GM12891 (cell line): ENCODE results near the gene MYL5.

Experiments
- DNase-seq: peaks from one replicate; pipeline ENCODE4 v3.0.0; 2011; ENCODE audit warnings: low spot score; ENCODE audit not compliant: insufficient read length
- FAIRE-seq: peaks from 2 replicates; lab custom pipeline; 2011; peaks lifted over from hg19 to GRCh38; lab: Jason Lieb, UNC
- PAX5 ChIP-seq: IDR thresholded peaks from 2 replicates; pipeline ENCODE4 v1.6.1; 2011; ENCODE audit warnings: low read length, moderate library complexity, mild to moderate bottlenecking; ENCODE audit not compliant: insufficient read depth, severe bottlenecking
- POLR2A ChIP-seq: IDR thresholded peaks from 2 replicates; pipeline ENCODE4 v1.6.1; 2011; ENCODE audit warnings: low read depth, low read length, control low read depth
- POLR2AphosphoS5 ChIP-seq: IDR thresholded peaks from 2 replicates; pipeline ENCODE4 v1.6.1; 2011; ENCODE audit warnings: low read depth, low read length, control low read depth
- POU2F2 ChIP-seq: IDR thresholded peaks from 2 replicates; pipeline ENCODE4 v1.6.1; 2011; ENCODE audit warnings: low read depth, mild to moderate bottlenecking, control low read depth, low read length, moderate library complexity
- SPI1 ChIP-seq: IDR thresholded peaks from 2 replicates; pipeline ENCODE4 v1.6.1; 2011; ENCODE audit warnings: low read depth, low read length, control low read depth
- TAF1 ChIP-seq: IDR thresholded peaks from 2 replicates; pipeline ENCODE4 v1.6.1; 2011; ENCODE audit warnings: low read depth, low read length, control low read depth

The MYL5 gene

GRCh38 chr4:650461-650860 lies 23.9 kb upstream of the MYL5 start:
- TF ChIP-seq POLR2AphosphoS5: no peak
- no peak for TF ChIP-seq PAX5
- TF ChIP-seq POU2F2: no peak
- TF ChIP-seq POLR2A: no peak
- TF ChIP-seq TAF1: no peak
- no peak for FAIRE-seq
- no peak for DNase-seq

- DNase-seq (no peak), FAIRE-seq (no peak)
- TF ChIP-seq TAF1: no peak
- TF ChIP-seq PAX5: no peak
- TF ChIP-seq SPI1: no peak
- TF ChIP-seq POU2F2: no peak
- TF ChIP-seq POLR2AphosphoS5: no peak
- no peak for TF ChIP-seq POLR2A
Measured at GRCh38 chr4:650951-651883, 23.1 kb upstream of the MYL5 start.

- FAIRE-seq: no peak
- TF ChIP-seq SPI1 (no peak), POLR2AphosphoS5 (no peak), PAX5 (no peak), POLR2A (no peak), TAF1 (no peak)
- no peak for DNase-seq
Measured at GRCh38 chr4:651884-652642, 22.3 kb upstream of the MYL5 start.

- FAIRE-seq: no peak
- TF ChIP-seq TAF1 (no peak), SPI1 (no peak), POLR2AphosphoS5 (no peak), PAX5 (no peak), POU2F2 (no peak), POLR2A (no peak)
- DNase-seq: no peak
Measured at GRCh38 chr4:653080-653821, 21.1 kb upstream of the MYL5 start.

GRCh38 chr4:653831-654502 lies 20.4 kb upstream of the MYL5 start:
- no peak for TF ChIP-seq POLR2AphosphoS5
- TF ChIP-seq POLR2A: no peak
- no peak for TF ChIP-seq TAF1
- TF ChIP-seq POU2F2: no peak
- TF ChIP-seq SPI1: no peak
- TF ChIP-seq PAX5: no peak
- FAIRE-seq: no peak
- DNase-seq: no peak

- no peak for TF ChIP-seq TAF1
- TF ChIP-seq POLR2A: no peak
- TF ChIP-seq POLR2AphosphoS5: no peak
- no peak for TF ChIP-seq POU2F2
- TF ChIP-seq SPI1: no peak
- TF ChIP-seq PAX5: no peak
- FAIRE-seq (no peak), DNase-seq (no peak)
Measured at GRCh38 chr4:654503-654845, 19.9 kb upstream of the MYL5 start.

- no peak for FAIRE-seq
- TF ChIP-seq SPI1: no peak
- no peak for TF ChIP-seq PAX5
- no peak for TF ChIP-seq POLR2A
- no peak for TF ChIP-seq POLR2AphosphoS5
- TF ChIP-seq POU2F2: no peak
- TF ChIP-seq TAF1: no peak
- DNase-seq: no peak
Measured at GRCh38 chr4:654871-655463, 19.4 kb upstream of the MYL5 start.

GRCh38 chr4:655464-656151 lies 18.7 kb upstream of the MYL5 start:
- TF ChIP-seq SPI1 (no peak), POLR2A (no peak), POU2F2 (no peak), POLR2AphosphoS5 (no peak), TAF1 (no peak), PAX5 (no peak)
- DNase-seq: no peak
- FAIRE-seq: no peak
